ENCODE measurements around the gene SLMAP. TPM values are rescaled to one million over a fixed set of nuclear protein-coding genes. Genes with fewer than 3 reads are reported as not detected.

SLMAP gene
- total RNA-seq, 4 donors from 2014 or later, result 104 to 369 (median 186) TPM

DNA sequence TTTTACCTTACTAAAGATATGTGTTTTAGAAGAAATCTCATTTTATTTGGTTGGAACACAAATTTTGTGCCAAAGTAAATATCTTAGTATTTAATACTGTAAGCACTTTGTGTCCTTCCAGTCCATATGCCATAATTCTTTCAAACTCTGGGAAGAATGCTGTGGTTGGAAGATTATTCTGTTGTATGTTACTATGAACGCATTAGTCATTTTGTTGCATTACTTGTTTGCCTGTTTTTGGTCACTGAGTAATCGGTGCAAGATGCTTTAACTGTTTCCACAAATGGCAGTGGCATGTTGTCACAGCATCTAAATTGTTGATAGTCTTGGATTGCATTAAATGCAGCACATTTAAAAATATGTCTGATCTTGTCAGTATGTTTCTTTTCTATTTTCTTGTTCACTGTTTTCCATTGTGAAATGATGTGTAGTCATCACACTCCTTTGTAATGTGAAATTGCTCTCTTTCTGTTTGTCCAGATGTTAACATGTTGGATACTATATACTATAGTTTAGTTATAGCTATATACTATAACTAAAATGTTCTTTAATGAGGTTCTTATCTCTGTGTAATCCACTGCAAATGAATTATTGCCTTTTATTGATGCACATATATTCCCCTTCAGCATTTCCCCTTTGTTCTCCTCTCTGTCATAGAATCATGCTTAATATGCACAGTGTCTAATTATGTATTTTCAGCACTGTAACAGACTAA, 162.2 kb downstream of the SLMAP start:
- no peak for DNase-seq
- intact Hi-C loops (cut with DNase I; ENCODE audit: low total_unique reads), result no loop called here
- H3K4me1 ChIP-seq, result no peaks in the 10 kb centered on the region
- no peaks in the 10 kb centered on the region for H3K27me3 ChIP-seq
- H3K36me3 ChIP-seq, result no peaks in the 10 kb centered on the region
- no peak overlapping the region for H3K4me3 ChIP-seq
- H3K9me3 ChIP-seq, result no peaks in the 10 kb centered on the region
- H3K27ac ChIP-seq, result peak overlapping the region in 1 of 2 donors; percentile 18
- no peak for TF ChIP-seq POLR2A (IDR thresholded peaks at IDR 0.05)
- TF ChIP-seq, protein P1, sequence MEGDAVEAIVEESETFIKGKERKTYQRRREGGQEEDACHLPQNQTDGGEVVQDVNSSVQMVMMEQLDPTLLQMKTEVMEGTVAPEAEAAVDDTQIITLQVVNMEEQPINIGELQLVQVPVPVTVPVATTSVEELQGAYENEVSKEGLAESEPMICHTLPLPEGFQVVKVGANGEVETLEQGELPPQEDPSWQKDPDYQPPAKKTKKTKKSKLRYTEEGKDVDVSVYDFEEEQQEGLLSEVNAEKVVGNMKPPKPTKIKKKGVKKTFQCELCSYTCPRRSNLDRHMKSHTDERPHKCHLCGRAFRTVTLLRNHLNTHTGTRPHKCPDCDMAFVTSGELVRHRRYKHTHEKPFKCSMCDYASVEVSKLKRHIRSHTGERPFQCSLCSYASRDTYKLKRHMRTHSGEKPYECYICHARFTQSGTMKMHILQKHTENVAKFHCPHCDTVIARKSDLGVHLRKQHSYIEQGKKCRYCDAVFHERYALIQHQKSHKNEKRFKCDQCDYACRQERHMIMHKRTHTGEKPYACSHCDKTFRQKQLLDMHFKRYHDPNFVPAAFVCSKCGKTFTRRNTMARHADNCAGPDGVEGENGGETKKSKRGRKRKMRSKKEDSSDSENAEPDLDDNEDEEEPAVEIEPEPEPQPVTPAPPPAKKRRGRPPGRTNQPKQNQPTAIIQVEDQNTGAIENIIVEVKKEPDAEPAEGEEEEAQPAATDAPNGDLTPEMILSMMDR (IDR thresholded peaks at IDR 0.05), result no peak

DNA sequence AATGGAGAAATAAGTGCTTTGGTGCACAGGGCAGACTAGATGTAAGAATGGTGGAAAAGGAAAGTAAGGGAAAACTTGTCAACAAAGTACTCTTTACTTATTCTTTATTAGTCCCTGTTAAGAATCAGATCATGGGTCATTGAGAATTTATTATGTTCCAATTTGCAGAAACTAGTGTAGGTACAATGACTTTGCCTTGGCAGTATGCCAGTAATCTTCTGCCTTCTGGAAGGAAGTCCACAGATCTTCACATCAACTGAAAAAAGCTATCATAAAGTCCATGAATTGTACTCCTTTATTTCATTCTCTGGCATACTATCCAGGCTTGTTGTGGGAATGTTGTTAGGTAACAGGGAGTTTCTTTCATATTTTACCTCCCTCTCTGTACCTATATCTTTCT, 163.9 kb downstream of the SLMAP start:
- no peaks in the 10 kb centered on the region for H3K9me3 ChIP-seq
- TF ChIP-seq POLR2A (IDR thresholded peaks at IDR 0.05), result no peak
- TF ChIP-seq, protein P1 (IDR thresholded peaks at IDR 0.05), result no peak
- no peak overlapping the region for H3K27ac ChIP-seq
- intact Hi-C loops (cut with DNase I; ENCODE audit: low total_unique reads), result no loop called here
- no peaks in the 10 kb centered on the region for H3K27me3 ChIP-seq
- no peaks in the 10 kb centered on the region for H3K36me3 ChIP-seq
- no peak for DNase-seq
- no peaks in the 10 kb centered on the region for H3K4me1 ChIP-seq
- no peak overlapping the region for H3K4me3 ChIP-seq

DNA sequence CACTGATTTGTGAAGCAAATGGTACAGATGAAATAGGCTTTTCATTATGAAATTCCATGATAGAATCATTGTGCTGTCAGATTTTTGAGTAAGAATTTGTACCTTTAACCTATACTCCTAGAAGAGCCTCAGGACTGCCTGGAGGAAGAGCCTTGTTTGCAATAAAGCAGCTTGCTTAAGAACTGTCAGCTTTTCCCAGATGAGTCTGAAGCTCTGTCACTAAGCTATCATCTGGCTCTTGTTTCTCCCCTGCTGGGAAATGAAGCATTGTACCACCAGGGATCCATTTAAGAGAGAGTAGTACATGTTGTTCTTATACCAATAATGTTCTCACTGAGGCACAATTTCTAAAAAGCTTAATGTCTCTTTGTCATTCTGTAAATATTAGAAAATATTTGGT, 167.0 kb downstream of the SLMAP start:
- no peak for TF ChIP-seq POLR2A (IDR thresholded peaks at IDR 0.05)
- TF ChIP-seq, protein P1 (IDR thresholded peaks at IDR 0.05), result no peak
- H3K27me3 ChIP-seq, result no peaks in the 10 kb centered on the region
- intact Hi-C loops (cut with DNase I; ENCODE audit: low total_unique reads), result no loop called here
- no peak overlapping the region for H3K27ac ChIP-seq
- DNase-seq, result no peak
- no peaks in the 10 kb centered on the region for H3K36me3 ChIP-seq
- H3K4me3 ChIP-seq, result no peak overlapping the region
- no peaks in the 10 kb centered on the region for H3K9me3 ChIP-seq
- no peaks in the 10 kb centered on the region for H3K4me1 ChIP-seq

DNA sequence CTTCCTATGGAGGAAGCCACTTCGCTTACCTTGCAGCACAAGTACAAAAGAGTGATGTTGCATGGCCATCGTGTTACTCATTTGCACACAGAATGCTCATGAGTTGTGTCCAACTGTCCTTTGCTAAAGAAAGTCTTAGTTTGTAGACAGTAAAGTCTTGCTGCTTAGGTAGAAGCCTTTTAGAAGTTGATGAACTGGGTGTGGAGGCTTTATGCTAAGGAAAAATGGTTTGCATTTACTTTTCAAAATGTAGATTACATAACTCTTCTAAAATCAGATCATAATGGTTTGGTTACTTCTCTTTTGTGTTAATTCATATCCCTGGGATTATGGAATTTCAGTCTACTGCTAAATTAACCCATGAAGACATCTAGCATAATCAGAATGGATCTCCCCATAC, 167.6 kb downstream of the SLMAP start:
- Histone ChIP-seq H3K27ac (no peak overlapping the region), H3K4me3 (no peak overlapping the region), H3K27me3 (no peaks in the 10 kb centered on the region), H3K36me3 (no peaks in the 10 kb centered on the region), H3K4me1 (no peaks in the 10 kb centered on the region), H3K9me3 (no peaks in the 10 kb centered on the region)
- TF ChIP-seq, protein P1 (IDR thresholded peaks at IDR 0.05), result no peak
- no peak for DNase-seq
- intact Hi-C loops (cut with DNase I; ENCODE audit: low total_unique reads), result no loop called here

DNA sequence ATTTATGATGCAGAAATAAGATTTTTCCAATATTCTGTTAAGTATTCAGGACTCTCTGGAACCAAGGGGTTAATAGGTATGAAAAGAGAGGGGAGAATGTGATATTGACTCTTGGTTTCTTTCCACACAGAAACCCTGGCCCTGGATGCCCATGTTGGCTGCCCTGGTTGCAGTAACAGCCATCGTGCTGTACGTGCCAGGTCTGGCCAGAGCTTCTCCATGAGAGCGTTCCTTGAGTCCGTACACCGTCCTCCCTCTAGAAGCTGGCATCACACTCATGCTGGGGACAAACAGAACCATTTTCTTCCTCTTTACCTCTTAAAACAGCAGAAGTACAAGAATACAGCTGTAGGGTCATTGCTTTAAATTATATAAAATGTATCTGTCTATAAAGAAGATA, 171.1 kb downstream of the SLMAP start:
- TF ChIP-seq, protein P1 (IDR thresholded peaks at IDR 0.05), result no peak
- TF ChIP-seq POLR2A (IDR thresholded peaks at IDR 0.05), result no peak
- intact Hi-C loops (cut with DNase I; ENCODE audit: low total_unique reads), result no loop called here
- no peak overlapping the region for H3K4me3 ChIP-seq
- H3K36me3 ChIP-seq, result no peaks in the 10 kb centered on the region
- no peaks in the 10 kb centered on the region for H3K4me1 ChIP-seq
- H3K27me3 ChIP-seq, result no peaks in the 10 kb centered on the region
- no peak for DNase-seq
- no peak overlapping the region for H3K27ac ChIP-seq
- no peaks in the 10 kb centered on the region for H3K9me3 ChIP-seq

Measured in uterus (tissue), 4 donors.